ENCODE data around the gene TRIM62.

The TRIM62 gene

GRCh38 chr1:33180911-33181890 is 642 bp downstream of the TRIM62 start:
- DNase-seq (ENCODE audit: low read depth in 1 of 2, low spot score in 1 of 2), result peak; percentile 64 to 67

- no peak for DNase-seq (ENCODE audit: low read depth in 1 of 2, low spot score in 1 of 2)
These were observed 1.5 kb downstream of the TRIM62 start for GRCh38 chr1:33180226-33180910.

GRCh38 chr1:33178836-33179439 is 2.9 kb downstream of the TRIM62 start:
- DNase-seq (ENCODE audit: low read depth in 1 of 2, low spot score in 1 of 2), result no peak

- no peak for DNase-seq (ENCODE audit: low read depth in 1 of 2, low spot score in 1 of 2)
These were observed 3.8 kb downstream of the TRIM62 start for GRCh38 chr1:33177996-33178540.

GRCh38 chr1:33176887-33177286 is 5.0 kb downstream of the TRIM62 start:
- no peak for DNase-seq (ENCODE audit: low read depth in 1 of 2, low spot score in 1 of 2)

- DNase-seq (ENCODE audit: low read depth in 1 of 2, low spot score in 1 of 2), result no peak
These were observed 5.4 kb downstream of the TRIM62 start for GRCh38 chr1:33176362-33176850.

GRCh38 chr1:33175865-33176264 is 6.0 kb downstream of the TRIM62 start:
- no peak for DNase-seq (ENCODE audit: low read depth in 1 of 2, low spot score in 1 of 2)

- DNase-seq (ENCODE audit: low read depth in 1 of 2, low spot score in 1 of 2), result no peak
These were observed 8.8 kb downstream of the TRIM62 start for GRCh38 chr1:33173091-33173490.

GRCh38 chr1:33171977-33172813 is 9.6 kb downstream of the TRIM62 start:
- no peak for DNase-seq (ENCODE audit: low read depth in 1 of 2, low spot score in 1 of 2)

- DNase-seq (ENCODE audit: low read depth in 1 of 2, low spot score in 1 of 2), result no peak
These were observed 11.2 kb downstream of the TRIM62 start for GRCh38 chr1:33170351-33171274.

- no peak for DNase-seq (ENCODE audit: low read depth in 1 of 2, low spot score in 1 of 2)
These were observed 12.4 kb downstream of the TRIM62 start for GRCh38 chr1:33169290-33170055.

GRCh38 chr1:33168556-33169289 is 13.1 kb downstream of the TRIM62 start:
- DNase-seq (ENCODE audit: low read depth in 1 of 2, low spot score in 1 of 2), result no peak

GRCh38 chr1:33167650-33168447 is 14.0 kb downstream of the TRIM62 start:
- DNase-seq (ENCODE audit: low read depth in 1 of 2, low spot score in 1 of 2), result no peak

- no peak for DNase-seq (ENCODE audit: low read depth in 1 of 2, low spot score in 1 of 2)
These were observed 16.0 kb downstream of the TRIM62 start for GRCh38 chr1:33165809-33166208.

- DNase-seq (ENCODE audit: low read depth in 1 of 2, low spot score in 1 of 2), result no peak
These were observed 16.6 kb downstream of the TRIM62 start for GRCh38 chr1:33165209-33165608.

- DNase-seq (ENCODE audit: low read depth in 1 of 2, low spot score in 1 of 2), result no peak
These were observed 18.0 kb downstream of the TRIM62 start for GRCh38 chr1:33163621-33164519.
